Loucy (cell line): ENCODE results near the gene MAP3K5.

Source experiments
- CTCF ChIP-seq: fragments of 200-600 bp; sonication (generic); conservative IDR thresholded peaks from 2 replicates; pipeline ENCODE4 v1.5.1; 2014; ENCODE audit warnings: mild to moderate bottlenecking, antibody characterized with exemption, low read length
- EZH2phosphoT487 ChIP-seq: fragments of 200-600 bp; IDR thresholded peaks from 2 replicates; pipeline ENCODE4 v1.6.1; 2018; ENCODE audit warnings: antibody characterized with exemption, mild to moderate bottlenecking, moderate library complexity, borderline replicate concordance

DNA sequence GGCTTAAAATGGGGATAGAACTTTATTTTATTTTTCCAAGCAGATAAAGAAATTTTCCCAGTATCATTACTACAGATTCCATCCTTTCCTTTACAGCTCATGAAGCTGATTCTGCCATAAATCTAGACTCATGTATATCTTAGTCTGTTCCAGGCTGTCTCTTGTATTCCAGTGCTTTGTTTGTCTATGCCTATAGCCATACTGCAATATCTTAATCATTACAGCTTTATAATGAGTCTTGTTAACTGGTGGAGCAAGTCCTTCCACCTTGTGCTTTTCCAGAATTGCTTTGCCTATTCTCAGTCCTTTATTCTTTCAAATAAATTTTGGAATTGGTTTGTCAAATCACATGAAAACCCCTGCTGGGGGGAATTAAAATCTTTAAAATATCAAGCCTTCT is 99.2 kb downstream of the MAP3K5 start:
- TF ChIP-seq CTCF = no peak
- TF ChIP-seq EZH2phosphoT487 = no peak
